ENCODE data around the gene RAB11FIP5.

DNA sequence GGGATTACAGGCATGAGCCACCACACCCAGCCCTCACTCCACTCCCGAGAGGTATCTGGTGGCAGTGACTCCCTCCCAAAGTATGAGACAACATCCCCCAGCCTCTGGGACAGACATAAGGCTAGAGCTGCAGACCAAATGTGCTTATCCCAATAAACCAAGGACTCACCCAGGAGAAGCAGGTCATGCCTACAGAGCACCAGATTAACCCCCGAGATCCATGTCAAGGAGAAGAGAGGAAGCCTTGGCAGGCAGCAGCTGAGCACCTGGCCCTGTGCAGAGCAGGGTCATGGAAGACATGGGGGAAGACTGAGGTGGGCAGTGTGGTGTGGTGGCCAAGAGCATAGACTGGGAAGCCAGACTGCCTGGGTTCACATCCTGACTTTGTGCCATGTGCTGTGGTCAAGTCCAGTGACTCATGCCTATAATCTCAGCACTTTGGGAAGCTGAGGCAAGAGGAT lies 7.2 kb downstream of the RAB11FIP5 start:
- TF ChIP-seq RARB (CRISPR knock-in tag; IDR thresholded peaks at IDR 0.05) (no peak), ESRRG (CRISPR knock-in tag; IDR thresholded peaks at IDR 0.05) (no peak), ZC3H10 (CRISPR knock-in tag; IDR thresholded peaks at IDR 0.05) (no peak), ZFP30 (CRISPR knock-in tag; IDR thresholded peaks at IDR 0.05) (no peak), GLIS3 (CRISPR knock-in tag; IDR thresholded peaks at IDR 0.05) (no peak), TOX (CRISPR knock-in tag; IDR thresholded peaks at IDR 0.05; ENCODE audit: borderline replicate concordance) (no peak), PPARA (CRISPR knock-in tag; IDR thresholded peaks at IDR 0.05; ENCODE audit: borderline replicate concordance) (no peak)
- TF ChIP-seq, protein P1, sequence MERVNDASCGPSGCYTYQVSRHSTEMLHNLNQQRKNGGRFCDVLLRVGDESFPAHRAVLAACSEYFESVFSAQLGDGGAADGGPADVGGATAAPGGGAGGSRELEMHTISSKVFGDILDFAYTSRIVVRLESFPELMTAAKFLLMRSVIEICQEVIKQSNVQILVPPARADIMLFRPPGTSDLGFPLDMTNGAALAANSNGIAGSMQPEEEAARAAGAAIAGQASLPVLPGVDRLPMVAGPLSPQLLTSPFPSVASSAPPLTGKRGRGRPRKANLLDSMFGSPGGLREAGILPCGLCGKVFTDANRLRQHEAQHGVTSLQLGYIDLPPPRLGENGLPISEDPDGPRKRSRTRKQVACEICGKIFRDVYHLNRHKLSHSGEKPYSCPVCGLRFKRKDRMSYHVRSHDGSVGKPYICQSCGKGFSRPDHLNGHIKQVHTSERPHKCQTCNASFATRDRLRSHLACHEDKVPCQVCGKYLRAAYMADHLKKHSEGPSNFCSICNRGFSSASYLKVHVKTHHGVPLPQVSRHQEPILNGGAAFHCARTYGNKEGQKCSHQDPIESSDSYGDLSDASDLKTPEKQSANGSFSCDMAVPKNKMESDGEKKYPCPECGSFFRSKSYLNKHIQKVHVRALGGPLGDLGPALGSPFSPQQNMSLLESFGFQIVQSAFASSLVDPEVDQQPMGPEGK (CRISPR knock-in tag; IDR thresholded peaks at IDR 0.05; ENCODE audit: borderline replicate concordance) = no peak
